SKM-1 (cell line): ENCODE measurements around the gene RNF10.

ENCODE experiments used
- DNase-seq: peaks from one replicate; lab custom pipeline; 2025; ENCODE audit not compliant: unreplicated experiment; lab: John Stamatoyannopoulos, UW

Gene RNF10

DNA sequence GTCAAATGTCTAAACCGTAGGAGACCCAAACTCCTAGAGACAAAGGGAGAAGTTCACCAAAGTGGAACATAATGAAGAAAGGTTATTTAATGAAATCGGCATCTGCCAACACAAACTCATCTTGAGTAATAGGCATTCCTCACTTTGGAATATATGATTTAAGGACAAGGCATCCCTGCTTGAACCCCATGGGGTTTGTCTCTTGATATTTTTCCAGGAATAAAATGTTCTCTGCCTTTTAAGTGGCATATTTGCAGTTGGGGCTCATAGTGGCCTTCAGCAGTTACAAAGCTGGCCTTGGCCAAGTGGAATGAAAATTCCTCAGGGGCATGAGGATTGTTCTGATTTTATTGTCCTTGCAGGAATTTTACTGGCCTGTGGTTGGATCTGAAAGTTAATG lies 40.0 kb downstream of the RNF10 start:
- DNase-seq: no peak

DNA sequence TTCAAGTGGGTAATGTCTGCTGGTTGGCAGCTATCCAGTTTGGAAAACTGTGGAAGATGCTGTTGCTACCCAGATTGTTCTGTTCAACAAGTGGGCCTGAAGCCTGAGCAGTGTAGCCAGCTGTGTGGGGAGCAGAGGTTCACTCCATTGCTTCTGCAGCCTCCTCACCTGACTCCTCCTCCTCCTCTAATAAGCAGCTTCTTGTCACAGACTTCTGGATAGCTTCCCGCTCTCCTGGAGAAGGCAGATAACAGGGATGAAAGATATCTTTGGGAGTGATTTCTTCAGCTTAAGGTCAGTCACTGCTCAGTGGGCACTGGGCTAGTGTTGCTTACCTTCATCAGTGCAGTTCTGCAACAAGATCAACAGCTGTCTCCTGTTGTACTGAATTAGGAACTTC lies 45.0 kb downstream of the RNF10 start:
- no peak for DNase-seq

DNA sequence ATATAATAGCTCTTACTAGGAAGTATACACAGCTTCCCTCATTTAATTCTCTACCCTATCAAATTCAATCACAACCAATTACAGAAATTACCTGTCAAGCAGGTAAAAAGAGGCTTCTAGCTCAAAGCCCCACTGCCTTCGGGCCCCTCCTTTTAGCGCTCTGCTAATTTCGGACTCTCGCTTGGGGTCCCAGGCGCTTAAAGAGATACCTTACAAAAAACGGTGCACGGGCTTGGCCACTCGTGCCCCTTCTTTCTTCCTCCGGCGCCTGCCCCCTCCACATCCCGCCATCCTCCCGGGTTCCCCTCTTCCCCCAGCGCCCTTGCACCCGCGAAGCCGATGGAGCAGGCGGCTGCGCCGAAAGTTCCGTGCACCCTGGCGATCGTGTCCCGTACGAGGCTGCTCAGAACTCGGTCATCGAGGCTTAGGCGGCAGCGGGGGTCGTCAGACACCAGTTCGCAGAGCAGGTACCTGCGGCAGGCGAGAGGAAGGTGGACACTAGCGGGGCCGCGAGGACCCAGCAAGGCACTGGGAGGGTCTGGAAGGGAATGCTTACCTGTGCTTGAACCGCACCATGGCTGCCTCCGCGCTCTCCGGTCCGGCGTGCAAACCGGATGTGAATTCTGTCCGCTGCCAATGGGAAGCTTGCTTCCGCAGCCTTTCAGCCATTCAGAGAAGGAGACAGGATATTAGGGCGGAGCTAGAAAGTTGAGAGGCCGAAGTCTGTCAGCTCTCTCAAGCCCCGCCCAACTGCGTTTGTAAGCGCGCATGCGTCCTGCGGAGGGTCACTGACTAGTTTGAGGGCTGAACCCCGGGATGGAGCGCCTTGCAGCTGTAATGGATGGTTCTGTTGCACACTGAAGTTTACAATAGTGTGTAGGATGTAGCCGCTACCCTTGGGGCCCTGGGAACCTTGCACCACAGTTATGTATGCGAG lies 46.9 kb downstream of the RNF10 start, which contains the start of gene POP5:
TSS of gene POP5 (minus strand) at position 616 of the 937 bp plus-strand sequence. CDS start at position 576, 40 bp downstream.
- peak; percentile 72 for DNase-seq

DNA sequence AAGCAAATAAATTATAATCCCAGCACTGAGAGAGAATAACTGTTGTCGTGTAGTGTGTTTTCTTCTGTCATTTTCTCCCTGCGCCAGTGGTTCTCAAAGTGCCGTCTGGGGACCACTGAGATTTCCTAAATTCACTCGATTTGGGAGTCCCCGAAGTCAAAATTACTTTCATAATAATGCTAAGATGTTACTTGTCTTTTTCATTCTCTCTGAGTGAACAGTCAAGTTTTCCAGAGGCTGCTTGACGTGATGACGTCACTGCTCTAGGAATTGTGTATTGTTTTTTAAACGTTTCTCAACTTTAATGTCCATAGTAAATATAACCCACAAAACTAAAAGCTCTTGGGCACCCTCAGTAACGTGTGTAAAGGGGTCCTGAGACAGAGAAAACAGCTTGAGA lies 47.8 kb downstream of the RNF10 start:
- DNase-seq: no peak

DNA sequence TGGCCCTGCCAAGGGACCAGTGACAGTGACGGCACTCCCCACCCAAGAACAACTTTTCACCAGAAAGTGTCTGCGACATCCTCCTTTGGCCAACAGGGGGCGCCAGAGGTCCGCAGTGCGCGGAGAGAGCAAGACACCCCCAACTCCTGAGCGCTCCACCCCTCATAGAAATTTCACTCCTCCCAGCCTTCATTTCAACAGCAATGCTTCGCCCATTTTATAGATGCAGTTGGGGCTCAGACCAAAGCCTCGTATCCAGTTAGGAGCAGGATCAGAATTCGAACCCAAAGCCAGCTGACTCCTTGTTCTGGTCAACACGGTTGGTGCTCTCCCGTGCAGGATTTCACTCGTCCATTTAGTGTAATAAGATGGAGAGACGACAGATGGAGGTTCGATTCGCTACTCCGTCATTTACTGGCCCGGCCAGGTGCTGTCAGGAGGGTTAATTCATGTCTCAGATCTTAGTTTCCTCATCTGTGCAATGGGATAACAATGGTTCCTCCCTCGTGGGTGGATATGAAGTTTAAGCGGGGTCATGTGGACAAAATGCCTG lies 49.4 kb downstream of the RNF10 start:
- no peak for DNase-seq

DNA sequence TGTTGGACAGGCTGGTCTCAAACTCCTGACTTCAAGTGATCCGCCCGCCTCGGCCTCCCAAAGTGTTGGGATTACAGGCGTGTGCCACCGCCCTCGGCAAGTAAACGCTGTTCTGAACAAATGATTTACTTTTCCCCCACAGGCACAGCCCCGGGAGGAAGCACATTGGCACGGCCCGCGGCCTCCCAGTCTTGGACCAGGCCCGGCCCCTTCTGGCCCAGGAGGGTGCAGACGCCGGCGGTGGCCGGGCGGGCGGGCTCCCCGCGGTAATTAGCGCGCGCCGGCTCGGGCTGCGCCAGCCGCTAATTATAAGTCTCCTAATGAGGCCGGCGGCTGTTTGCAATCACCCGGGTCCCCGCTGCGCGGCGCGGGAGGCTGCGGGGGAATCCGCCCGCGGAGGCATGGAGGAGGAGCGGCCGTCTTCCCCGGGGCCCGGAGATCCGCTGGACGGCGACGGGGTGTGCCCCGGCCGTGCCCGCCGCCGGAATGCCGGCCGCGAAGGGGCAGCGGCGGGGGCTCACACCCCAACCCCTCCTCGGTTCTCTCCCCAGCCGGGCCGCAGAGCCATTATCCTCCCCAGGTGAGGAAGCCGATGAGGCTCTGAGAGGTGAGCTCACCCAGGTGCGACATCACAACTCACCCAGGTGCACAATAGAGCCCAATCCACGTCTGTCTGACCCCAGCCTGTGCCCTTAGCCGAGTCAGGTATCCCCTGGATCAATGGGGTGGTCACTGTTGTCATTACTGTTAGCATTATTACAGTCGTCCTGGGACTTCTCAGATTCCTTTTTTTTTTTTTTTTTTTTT lies 50.4 kb downstream of the RNF10 start:
- no peak for DNase-seq

DNA sequence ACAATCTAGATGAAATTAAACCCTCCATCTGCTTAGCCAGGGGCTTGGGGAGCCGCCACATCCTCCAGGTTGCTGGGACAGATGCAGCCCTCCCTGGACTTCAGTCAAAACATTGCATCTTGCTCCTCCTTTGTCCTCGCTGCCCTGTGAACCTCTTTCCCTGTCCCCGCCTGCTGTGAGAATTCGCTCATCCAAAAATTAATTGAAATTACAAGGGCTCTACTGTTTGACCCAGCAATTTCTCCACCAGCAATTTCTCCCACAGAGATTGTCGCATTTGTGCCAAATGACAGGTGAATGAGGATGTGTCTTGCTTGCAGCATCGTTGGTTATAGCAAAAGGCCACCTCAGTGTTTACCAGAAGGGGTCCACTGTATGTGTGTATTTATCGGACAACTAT lies 52.0 kb downstream of the RNF10 start:
- no peak for DNase-seq

DNA sequence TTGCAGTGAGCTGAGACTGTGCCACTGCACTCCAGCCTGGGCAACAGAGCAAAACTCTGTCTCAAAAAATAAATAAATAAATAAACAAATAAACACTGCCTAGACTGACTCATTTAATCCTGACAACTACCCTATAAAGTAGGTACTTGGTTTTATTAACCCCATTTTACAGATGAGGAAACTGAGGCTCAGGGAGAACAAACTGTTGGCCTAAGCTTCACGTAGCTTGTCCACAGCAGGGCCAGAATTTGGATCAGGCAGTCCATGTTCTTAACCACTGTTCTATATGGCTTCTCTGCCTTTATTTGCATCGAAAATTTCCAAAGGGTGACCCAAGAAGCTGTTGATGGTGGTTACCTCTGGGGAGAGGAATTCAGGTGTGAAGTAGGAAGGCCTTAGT lies 52.7 kb downstream of the RNF10 start:
- DNase-seq: no peak

DNA sequence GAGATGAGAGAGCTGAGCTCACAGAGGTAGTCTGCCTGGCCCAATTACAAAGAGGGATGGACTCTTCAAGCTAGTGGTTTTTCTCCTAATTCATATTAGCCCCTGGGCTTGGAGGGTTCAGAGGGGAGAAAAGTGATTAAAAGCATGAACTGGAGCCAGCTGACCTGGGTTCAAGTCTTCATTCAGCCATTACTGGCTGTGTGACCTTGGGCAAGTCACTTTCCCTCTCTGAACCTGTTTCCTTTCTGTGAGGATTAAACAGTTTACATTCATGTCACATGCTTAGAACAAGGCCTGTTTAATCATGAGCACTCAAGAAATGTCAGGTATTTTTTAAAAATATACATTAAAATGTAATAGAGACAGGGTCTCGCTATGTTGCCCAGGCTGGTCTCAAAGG lies 54.2 kb downstream of the RNF10 start:
- DNase-seq: no peak

DNA sequence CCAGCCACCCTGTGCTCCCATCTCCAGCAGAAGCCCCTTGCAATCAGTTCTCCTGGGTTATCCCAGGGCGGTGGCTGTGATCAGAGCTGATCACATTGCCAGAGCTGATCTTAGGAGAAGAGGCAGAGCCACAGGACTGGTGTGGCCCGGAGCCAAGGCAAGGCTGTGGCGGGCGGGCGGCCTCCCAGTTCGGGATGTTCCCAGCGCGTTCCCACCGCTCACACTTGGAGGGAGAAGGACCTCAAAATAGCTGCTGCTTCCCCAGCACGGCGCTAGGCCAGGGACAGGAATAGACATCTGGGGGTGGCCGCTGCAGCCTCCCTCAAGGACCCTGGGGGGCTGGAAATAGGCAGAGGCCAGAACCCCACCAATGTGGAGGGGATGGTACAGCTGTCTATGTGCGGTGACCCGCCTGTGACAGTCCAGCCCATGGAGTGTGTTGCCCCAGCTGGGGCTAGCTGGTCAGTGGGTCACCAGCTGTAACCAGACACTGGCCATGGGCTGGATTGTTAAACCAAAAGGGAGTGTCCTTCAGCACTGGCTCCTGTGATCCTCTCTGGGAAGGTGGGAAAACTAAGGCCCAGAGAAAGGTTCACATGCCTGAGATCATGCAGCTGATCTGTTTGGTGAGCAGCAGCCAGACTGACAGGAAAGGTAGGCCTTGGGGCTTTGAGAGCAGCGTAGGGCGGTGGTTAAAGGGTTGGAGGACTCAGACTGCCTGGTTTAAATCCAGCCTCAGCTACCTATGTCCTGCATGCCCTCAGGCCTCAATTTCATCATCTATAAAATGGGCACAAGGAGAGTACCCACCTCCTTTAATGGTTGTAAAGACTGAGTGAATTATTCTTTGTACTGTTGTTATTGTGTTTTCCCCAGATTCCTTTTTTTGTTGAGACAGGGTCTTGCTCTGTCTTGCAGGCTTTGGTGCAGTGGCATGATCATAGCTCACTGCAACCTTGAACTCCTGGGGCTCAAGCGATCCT lies 55.1 kb downstream of the RNF10 start:
- DNase-seq: no peak

DNA sequence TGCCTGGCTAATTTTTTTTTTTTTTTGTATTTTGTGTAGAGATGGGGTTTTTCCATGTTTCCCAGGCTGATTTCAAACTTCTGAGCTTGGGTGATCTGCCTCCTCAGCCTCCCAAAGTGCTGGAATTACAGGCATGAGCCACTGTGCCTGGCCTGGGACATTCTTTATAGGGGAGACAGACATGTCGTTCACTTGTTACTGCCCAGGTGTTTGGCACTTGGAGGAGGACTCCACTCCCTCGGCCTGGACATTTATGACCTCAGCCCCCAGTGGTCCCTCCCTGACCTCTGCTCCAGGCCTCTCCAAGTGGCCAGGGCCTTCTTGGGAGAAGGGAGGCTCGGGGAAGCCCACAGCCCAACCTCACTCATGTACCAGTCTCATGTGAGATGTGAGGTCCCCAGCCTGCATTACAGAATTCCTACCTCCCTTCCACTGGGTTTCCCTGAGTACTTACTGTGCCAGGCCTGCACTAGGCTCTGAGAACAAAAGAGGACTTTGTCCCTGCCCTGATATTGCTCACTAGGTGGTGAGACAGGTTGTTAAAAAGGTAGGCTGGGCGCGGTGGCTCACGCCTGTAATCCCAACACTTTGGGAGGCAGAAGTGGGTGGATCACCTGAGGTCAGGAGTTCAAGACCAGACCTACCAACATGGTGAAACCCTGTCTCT lies 56.7 kb downstream of the RNF10 start:
- DNase-seq: no peak

DNA sequence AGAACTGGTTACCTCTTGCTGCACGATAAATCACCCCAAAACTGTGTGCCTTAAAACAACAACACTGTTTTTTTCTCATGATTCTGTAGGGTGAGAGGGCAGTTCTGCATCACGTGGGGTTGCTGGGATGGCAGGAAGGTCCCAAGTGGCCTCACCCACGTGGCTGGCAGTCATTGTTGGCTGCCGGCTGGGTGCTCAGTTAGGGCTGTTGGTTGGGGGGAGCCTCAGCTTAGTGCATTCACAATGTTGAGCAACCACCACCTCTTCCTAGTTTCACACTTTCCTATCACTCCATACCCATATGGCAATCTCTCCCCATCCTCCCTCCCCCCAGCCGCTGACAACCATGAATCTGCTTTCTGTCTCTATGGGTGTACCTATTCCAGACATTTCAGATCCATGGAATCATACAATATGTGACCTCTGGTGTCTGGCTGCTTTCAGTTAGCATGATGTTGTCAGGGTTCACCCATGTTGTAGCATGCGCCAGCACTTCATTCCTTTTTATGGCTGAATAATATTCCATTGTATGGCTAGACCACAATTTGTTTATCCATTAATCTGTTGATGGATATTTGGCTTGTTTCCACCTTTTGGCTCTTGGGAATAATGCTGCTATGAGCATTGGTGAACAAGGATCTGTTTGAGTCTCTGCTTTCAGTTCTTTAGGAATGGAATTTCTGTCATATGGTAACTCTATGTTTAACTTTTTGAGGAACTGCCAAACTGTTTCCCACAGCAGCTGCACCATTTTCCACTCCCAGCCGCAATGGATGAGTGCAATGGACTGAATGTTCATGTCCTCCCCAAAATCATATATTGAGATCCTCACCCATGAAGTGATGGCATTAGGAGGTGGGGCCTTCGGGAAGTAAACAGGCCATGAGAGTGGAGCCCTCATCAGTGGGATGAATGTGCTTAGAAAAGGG lies 58.2 kb downstream of the RNF10 start:
- DNase-seq: no peak

DNA sequence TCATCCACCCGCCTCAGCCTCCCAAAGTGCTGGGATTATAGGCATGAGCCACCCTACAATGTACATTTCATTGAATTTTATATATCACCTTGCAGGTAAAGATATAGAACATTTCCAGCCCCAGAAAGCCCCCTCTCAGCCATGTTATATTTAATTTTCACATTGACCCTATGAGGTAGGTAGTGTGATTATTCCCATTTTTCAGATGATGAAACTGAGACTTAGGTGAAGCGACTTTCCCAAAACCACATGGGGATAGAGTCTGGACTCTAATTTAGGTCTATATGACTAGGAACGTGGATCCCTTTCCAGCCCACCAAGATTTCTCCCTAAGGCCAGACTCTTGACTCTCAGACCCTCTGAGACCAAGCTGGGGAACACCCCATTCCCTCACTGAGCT lies 62.7 kb downstream of the RNF10 start:
- DNase-seq: no peak

DNA sequence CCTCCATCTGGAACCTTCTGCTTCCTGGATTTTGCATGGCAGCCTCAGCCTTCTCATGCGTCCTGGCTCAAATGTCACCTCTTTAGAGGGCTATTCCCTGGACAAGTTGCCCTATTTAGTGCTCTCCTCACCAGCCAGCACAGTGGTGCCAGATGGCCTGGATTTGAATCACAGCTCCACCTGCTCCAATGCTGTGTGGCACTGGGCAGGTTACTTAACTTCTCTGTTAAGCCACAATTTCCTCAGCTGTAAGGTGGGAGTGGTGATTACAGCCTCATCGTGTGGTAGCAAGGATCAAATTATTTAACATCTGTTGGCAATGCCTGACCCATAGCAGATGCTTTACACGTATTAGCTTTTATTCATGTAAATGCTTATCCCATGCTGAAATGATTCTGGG lies 63.7 kb downstream of the RNF10 start:
- DNase-seq: no peak

DNA sequence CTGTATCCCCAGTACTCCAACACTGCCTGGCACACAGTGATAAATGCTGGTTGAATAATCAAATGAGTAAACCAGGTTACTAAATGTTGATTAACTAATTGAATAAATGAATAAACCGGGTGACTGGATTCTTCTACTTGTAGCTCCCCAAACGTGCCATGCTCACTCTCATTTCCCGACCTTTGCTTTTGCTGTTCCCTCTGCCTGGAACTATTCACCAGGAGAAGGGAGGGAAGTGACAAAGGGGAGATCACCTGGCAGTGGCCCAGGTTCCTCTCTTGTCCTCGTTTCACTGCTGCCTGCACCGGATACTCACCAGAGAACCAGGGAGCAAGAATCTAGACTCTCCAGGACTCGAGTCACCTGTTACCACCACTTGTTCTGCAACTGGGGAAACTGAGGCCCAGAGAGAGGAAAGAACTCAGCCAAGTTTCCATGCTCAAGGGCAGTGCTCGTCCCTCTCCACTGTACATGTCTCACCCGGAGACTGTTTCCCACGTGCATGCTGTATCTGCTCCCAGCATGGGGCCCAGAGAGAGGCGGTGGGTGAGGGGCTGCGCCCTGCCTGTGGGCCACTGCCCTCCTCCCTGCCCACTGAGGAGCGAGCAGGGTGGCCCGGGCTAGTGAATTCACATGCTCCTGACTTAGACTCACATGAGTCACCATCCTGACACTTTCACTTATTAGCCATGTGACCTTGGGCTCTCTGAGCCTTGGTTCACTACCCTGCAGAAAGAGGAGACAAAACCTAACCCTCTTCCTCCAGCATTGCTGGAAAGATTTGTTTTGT lies 64.7 kb downstream of the RNF10 start:
- no peak for DNase-seq

DNA sequence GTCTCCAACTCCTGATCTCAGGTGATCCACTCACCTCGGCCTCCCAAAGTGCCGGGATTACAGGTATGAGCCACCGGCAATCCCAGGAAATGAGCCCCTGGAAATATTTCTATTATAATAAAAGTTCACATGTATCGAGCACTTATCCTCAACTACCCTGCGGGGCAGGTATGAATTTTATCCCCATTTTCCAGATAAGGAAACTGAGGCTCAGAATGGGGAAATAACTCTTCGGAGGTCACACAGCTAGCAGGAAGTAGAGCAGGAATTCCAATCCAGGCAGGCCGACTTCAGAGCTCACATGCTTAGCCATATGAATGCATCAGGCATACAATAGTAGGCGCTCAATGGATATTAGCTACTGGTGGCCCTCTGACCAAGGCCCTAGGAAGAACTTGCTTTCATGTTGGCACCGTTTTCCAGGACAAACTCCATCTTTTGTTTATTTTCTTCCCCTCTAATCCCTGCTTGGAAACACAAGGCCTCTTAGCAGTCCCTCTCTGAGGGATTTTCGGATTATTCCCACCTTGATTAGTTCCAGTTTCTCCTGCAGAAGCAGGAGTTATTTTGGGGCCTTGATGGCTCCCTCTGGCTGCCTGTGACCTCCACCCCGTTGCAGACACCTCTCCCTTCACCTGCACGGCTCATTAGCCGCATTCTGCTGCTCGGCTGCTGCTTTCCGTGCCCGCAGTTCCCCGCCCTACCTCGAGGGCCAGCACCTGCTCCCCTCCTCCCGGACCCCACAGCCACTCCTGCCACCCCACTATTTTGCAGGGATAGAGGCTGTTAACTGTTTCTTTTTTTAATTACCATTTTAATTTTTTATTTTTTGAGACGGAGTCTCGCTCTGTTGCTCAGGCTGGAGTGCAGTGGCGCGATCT lies 65.8 kb downstream of the RNF10 start:
- no peak for DNase-seq

DNA sequence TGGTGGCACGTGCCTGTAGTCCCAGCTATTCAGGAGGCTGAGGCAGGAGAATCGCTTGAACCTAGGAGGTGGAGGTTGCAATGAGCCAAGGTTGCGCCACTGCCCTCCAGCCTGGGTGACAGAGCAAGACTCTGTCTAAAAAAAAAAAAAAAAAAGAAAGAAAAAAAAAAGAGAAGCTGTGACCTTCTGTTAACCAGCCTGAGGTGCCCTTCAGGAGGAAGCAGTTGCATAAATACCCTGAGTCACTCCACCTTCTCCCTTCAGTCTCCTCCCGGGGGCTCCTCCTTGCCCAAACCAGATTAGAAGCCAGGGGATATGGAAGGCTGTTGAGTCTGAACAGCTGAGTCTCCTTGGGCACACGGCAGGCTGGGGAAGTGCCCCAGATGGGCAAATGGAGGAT lies 68.3 kb downstream of the RNF10 start:
- peak; percentile 40 for DNase-seq
